KOPT-K1 (cell line): ENCODE results near the gene CHST11.
"Not testable (repeated sequence)": the region's sequence is repeated elsewhere in the genome, so short reads cannot be mapped to it uniquely, and the experiment has no call there.

Source experiments
- H3K27ac ChIP-seq: fragments of 200-600 bp; sonication (generic); 2 replicates; pipeline ENCODE4 v1.5.1; 2016; ENCODE audit warnings: antibody characterized with exemption, mild to moderate bottlenecking, low read depth, low read length; ENCODE audit not compliant: poor library complexity, severe bottlenecking
- H3K36me3 ChIP-seq: fragments of 200-600 bp; sonication (generic); 2 replicates; pipeline ENCODE4 v1.5.1; 2017; ENCODE audit warnings: antibody characterized with exemption, mild to moderate bottlenecking, low read length, moderate library complexity; ENCODE audit not compliant: insufficient read depth
- H3K9me3 ChIP-seq: fragments of 200-600 bp; sonication (generic); 2 replicates; pipeline ENCODE4 v1.5.1; 2017; ENCODE audit warnings: antibody characterized with exemption, low read length, mild to moderate bottlenecking; ENCODE audit not compliant: insufficient read depth, poor library complexity, severe bottlenecking

Gene CHST11

GRCh38 chr12:104549815-104550480, 93.2 kb downstream of the CHST11 start:
- Histone ChIP-seq H3K9me3 (peaks cover 8% of the 10 kb centered on the region), H3K27ac (no peak overlapping the region), H3K36me3 (peaks cover 86% of the 10 kb centered on the region)

GRCh38 chr12:104551313-104551931, 94.7 kb downstream of the CHST11 start:
- peaks cover 8% of the 10 kb centered on the region for H3K9me3 ChIP-seq
- no peak overlapping the region for H3K27ac ChIP-seq
- H3K36me3 ChIP-seq, result peaks cover 86% of the 10 kb centered on the region

- peaks cover 8% of the 10 kb centered on the region for H3K9me3 ChIP-seq
- no peak overlapping the region for H3K27ac ChIP-seq
- H3K36me3 ChIP-seq, result peaks cover 94% of the 10 kb centered on the region
Observed at GRCh38 chr12:104553421-104553820, 96.7 kb downstream of the CHST11 start.

- Histone ChIP-seq H3K36me3 (peaks cover 92% of the 10 kb centered on the region), H3K27ac (no peak overlapping the region), H3K9me3 (peaks cover 8% of the 10 kb centered on the region)
Observed at GRCh38 chr12:104555648-104556047, 98.9 kb downstream of the CHST11 start.

- peak overlapping the region; percentile 9 for H3K27ac ChIP-seq
- H3K36me3 ChIP-seq, result peaks cover 92% of the 10 kb centered on the region
- H3K9me3 ChIP-seq, result peaks cover 23% of the 10 kb centered on the region
Observed at GRCh38 chr12:104557488-104558195, 100.9 kb downstream of the CHST11 start.

- Histone ChIP-seq H3K9me3 (peaks cover 42% of the 10 kb centered on the region), H3K36me3 (peaks cover 88% of the 10 kb centered on the region), H3K27ac (no peak overlapping the region)
Observed at GRCh38 chr12:104560881-104561280, 104.1 kb downstream of the CHST11 start.

GRCh38 chr12:104562763-104563162, 106.0 kb downstream of the CHST11 start:
- Histone ChIP-seq H3K27ac (no peak overlapping the region), H3K9me3 (peaks cover 42% of the 10 kb centered on the region), H3K36me3 (peaks cover 73% of the 10 kb centered on the region)

GRCh38 chr12:104564662-104565061, 107.9 kb downstream of the CHST11 start:
- Histone ChIP-seq H3K36me3 (peaks cover 58% of the 10 kb centered on the region), H3K9me3 (peaks cover 42% of the 10 kb centered on the region)
- H3K27ac ChIP-seq, result not testable (repeated sequence)

- Histone ChIP-seq H3K36me3 (peaks cover 47% of the 10 kb centered on the region), H3K27ac (peak overlapping the region; percentile 95), H3K9me3 (peaks cover 42% of the 10 kb centered on the region)
Observed at GRCh38 chr12:104565606-104566243, 109.0 kb downstream of the CHST11 start.

- Histone ChIP-seq H3K27ac (peak overlapping the region; percentile 95), H3K36me3 (peaks cover 44% of the 10 kb centered on the region), H3K9me3 (peaks cover 37% of the 10 kb centered on the region)
Observed at GRCh38 chr12:104566244-104566993, 109.7 kb downstream of the CHST11 start.

GRCh38 chr12:104567832-104568486, 111.2 kb downstream of the CHST11 start:
- Histone ChIP-seq H3K27ac (peak overlapping the region; percentile 95), H3K36me3 (peaks cover 30% of the 10 kb centered on the region), H3K9me3 (peaks cover 21% of the 10 kb centered on the region)

- H3K27ac ChIP-seq, result peak overlapping the region; percentile 95
- peaks cover 16% of the 10 kb centered on the region for H3K9me3 ChIP-seq
- peaks cover 25% of the 10 kb centered on the region for H3K36me3 ChIP-seq
Observed at GRCh38 chr12:104568487-104568868, 111.7 kb downstream of the CHST11 start.

GRCh38 chr12:104568935-104569334, 112.2 kb downstream of the CHST11 start:
- peaks cover 21% of the 10 kb centered on the region for H3K36me3 ChIP-seq
- peaks cover 11% of the 10 kb centered on the region for H3K9me3 ChIP-seq
- H3K27ac ChIP-seq, result peak overlapping the region; percentile 95
